HG02840 (cell line): Measurements from ENCODE around the gene UGT1A6.
"Not testable (repeated sequence)": the region's sequence is repeated elsewhere in the genome, so short reads cannot be mapped to it uniquely, and the experiment has no call there.

Experiments
- ATAC-seq: cut with Tn5 transposase; IDR thresholded peaks from one replicate; pipeline ENCODE4 v1.9.1; 2021; ENCODE audit warnings: mild to moderate bottlenecking, moderate library complexity, moderate number of reproducible peaks; ENCODE audit not compliant: unreplicated experiment, low FRiP score

The UGT1A6 gene

DNA sequence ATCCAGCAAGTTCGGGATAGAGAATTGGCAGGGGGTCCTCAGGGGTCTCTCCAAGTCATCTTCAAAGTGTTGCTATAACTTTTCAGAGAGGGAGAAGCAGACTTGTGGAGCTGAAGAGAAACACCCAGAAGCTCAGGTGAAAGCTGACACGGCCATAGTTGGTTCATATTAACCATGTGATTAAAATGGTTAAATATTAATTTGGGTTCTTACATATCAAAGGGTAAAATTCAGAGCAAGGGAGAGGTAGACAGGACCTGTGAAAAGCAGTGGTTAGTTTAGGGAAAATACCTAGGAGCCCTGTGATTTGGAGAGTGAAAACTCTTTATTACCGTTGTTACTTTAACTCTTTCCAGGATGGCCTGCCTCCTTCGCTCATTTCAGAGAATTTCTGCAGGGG, at the start of gene UGT1A6:
Gene UGT1A6, plus strand, starts transcription at position 243 of the 400 bp plus-strand sequence. Its CDS starts 115 bp downstream, at position 358.
- no peak for ATAC-seq

DNA sequence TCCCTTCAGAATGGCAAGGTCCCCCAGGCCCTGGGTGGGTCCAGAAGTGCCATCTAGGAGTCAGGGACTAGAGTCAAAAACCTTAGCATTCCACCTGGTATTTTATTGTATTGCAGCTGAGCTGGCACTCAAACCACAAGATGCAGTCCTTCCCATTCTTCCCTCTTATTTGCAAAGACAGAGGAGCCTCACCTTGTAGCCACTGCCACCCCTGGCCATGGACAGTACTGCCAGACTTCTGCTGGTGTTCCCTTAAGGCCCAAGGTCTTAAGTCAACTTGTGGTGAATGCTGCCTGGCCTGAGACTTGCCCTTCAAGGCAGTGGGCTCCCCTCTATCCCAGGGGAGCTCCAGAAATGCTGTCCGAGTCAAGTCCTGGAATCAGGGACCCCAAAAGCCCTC, 49.6 kb upstream of the UGT1A6 start:
- no peak for ATAC-seq

DNA sequence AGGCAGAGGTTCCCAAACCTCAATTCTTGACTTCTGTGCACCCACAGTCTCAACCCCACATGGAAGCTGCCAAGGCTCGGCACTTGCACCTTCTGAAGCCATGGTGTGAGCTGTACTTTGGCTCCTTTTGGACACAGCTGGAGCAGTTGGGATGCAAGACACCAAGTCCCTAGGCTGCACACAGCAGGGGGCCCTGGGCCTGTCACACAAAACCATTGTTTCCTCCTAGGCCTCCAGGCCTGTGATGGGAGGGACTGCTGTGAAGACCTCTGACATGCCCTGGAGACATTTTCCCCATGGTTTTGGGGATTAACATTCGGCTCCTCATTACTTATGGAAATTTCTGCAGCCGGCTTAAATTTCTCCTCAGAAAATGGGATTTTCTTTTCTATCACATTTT, 46.7 kb upstream of the UGT1A6 start:
- not testable (repeated sequence) for ATAC-seq

DNA sequence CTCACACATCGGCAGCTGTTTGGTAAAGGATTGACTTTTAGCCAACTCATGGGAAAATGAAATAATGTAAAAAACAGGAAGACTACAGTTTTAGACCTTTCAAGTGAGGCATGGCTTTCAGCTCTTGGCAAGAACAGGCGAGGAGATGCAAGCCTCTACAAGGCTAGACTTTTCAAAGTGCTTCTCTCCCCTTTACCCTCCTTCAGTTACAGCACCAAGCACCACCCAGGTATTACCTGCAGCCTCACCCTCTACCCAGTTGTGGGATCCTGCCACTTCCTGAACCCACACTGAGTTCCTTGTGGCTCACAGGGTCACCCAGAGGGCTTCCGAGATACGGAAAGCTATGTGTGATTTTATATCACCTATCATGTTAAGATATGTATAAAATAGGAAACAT, 41.7 kb upstream of the UGT1A6 start:
- no peak for ATAC-seq

DNA sequence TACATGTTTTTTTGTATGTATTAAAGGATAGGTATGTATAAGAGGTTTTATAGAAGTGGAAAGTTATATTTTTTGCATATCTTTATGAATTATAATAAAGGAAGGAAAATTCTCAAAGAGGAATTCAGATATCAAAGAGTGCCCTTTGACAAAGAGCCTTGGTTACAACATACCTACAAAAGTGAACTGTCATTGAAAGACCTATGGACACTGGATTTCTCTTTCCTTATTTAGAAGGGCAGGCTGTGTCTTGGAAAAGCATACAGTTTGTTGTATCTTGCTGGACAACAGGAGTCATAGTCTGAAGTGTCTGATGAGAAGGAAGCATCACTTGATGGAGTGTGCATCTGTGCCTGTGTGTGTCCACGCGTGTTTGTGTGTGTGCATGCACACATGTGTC, 41.3 kb upstream of the UGT1A6 start:
- no peak for ATAC-seq

DNA sequence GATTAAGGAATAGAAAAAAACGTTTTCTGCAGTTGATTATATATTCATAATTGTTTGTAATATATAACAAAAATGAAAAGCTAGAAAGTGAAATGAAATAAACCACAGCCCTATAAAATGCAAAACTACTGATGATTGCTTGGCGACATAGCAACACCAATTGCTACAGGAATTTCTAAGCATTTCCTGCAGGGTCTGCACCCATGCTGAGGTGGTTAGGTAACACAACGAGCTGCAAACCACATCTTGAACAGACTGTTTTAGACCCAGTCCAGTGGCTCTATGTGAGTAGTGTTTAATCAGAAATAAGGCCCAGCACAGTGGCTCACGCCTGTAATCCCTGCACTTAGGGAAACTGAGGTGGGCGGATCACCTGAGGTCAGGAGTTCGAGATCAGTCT, 38.2 kb upstream of the UGT1A6 start:
- ATAC-seq, result no peak

DNA sequence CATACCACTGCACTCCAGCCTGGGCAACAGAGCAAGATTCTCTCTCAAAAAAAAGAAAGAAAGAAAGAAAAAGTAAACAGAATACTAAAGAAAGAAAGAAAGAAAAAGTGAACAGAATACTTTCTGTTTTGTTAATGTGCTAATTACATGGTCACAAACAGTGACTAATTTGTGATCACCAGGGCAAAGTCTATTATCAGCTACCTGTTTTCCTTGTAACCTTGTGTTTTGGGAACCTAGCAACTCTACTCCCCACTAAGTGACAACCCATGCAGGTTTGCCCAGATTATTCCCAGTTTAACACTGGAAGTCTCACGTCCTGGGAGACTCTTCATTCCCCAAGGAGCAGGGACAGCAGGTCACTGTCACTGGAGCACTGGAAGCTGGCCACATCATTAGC, 37.6 kb upstream of the UGT1A6 start:
- no peak for ATAC-seq

DNA sequence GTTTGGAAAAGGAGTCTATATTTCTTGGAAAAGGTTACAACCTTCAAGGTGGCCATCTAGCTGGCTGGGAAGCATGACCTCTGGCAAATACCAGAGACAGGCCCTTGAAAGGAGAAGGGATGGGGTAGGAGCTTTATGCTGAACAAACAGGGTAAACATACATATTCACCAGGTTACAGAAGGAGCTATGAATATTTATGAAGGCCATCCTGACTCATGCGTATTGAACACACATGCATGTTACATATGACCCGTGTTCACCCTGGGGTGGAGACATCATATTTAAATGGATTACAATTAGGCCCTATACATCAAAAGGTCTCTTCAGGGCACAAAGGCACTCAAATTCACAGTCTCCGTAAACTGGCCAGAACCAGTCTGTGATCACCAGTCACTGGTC, 36.7 kb upstream of the UGT1A6 start:
- ATAC-seq, result not testable (repeated sequence)

DNA sequence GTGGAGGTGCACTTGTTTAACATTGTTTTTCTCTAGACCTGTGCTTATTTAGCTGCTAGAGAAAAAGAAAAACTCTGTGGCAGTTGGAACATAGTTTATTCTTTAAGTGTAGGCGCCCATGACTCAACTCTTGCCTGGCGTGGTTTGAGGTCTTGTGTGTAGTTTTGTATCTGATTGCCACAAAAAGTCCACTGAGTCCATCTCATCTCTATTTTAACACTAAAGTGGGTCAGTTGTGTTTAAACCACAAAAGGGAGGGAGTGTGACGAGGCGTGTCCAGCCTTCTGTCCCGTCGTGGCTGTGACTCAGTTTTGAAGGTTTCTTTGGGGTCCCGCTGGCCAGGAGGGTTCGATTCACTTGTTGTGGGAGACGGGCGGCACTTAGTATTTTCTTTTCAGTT, 36.2 kb upstream of the UGT1A6 start:
- ATAC-seq, result no peak

DNA sequence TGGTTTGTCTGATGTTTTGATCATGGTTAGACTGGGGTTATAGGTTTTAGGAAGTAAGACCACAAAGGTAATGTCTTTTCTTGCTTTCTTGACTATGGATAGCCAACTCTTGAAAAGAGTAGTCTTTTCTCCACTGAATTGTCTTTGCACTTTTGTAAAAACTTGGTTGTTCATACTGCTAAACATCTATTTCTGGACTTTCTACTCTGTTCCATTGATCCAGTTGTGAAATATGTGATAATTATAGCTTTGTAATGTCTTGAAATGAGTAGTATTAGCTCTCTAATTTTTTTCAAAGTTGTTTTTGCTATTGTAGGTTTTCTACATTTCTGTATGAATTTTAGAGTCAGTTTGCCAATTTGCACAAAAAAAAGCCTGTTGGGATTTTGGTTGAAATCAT, 34.1 kb upstream of the UGT1A6 start:
- ATAC-seq, result no peak

DNA sequence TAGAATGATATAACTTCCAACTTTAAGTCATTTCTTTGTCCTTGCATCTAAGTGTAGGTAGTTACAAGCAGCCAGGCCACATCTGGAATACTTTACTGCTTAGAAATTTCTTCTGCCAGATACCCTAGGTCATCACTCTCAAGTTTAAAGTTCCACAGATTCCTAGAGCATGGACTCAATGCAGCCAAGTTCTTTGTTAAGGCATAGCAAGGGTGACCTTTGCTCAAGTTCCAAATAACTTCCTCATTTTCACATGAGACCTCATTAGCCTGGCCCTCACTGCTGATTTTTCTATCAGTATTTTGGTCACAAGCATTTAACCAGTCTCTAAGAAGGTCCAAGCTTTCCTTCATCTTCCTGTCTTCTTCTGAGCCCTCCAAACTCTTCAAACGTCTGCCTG, 28.8 kb upstream of the UGT1A6 start:
- no peak for ATAC-seq

DNA sequence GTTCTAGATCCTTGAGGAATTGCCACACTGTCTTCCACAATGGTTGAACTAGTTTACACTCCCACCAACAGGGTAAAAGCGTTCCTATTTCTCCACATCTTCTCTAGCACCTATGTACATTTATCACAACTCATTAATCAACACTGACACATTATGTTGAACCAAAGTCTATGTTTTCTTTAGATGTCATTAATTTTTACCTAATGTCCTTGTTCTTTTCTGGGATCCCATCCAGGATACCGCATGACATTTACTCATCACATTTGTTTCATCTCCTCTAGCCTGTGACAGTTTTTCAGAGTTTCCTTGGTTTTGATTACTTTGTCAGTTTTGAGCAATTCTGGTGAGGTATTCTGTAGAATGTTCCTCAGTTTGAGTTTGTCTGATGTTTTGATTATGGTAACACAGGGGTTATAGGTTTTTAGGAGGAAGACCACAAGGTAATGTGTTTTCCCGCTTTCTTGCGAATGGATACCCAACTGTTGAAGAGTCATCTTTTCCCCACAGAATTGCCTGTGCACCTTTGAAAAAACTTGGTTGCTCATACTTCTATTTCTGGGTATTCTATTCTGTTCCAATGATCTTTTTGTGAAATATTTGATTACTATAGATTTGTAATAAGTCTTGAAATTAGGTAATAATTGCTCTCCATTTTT, 24.0 kb upstream of the UGT1A6 start:
- no peak for ATAC-seq

DNA sequence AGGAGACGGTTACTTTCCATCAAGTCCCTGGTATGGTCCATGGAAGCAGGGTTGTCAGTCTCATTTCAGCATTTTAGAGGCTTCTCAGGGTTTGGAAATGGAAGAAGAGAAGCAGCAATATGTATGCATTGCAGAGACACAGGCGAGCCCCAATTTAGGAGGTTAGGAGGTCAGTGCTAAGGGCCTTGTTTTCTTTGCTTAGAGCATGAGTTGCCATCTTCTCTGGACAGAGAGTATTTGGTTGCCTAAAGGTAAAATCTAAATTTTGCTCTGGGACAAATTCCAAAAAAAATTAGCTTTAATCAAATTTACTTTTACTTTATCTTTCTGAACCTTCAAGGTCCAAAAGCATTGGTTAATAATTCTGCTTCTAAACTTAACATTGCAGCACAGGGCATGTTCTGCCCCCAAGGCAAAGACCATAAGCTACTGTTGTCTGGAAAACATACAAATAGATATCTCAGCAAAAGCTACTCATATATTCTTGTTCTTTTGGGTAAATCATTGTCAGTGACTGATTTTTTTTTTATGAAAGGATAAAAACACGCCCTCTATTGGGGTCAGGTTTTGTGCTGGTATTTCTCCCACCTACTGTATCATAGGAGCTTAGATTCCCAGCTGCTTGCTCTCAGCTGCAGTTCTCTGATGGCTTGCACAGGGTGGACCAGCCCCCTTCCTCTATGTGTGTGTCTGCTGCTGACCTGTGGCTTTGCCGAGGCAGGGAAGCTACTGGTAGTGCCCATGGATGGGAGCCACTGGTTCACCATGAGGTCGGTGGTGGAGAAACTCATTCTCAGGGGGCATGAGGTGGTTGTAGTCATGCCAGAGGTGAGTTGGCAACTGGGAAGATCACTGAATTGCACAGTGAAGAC, 21.2 kb upstream of the UGT1A6 start, which contains the start of gene UGT1A9:
Gene UGT1A9, plus strand, starts transcription at position 609 of the 872 bp plus-strand sequence. Its CDS starts 37 bp downstream, at position 646.
- ATAC-seq, result no peak

DNA sequence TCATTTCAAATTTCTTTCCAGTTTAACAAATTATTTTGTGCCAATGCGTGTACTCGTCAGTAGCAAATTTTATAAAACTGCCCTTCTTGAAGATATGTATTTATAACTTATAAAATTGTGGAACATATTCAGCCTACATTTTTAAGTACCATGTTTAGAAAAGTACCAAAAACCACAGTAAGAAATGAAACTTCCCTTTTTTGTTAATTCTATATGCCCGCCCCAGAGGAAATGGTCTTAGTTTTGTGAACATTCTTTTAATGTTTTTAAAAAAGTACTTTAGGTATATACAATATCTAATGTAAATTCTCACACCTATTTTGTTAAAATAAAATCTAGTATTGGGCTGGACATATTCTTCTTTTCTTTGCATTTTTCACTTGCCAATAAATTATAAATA, 19.8 kb upstream of the UGT1A6 start:
- ATAC-seq, result no peak

DNA sequence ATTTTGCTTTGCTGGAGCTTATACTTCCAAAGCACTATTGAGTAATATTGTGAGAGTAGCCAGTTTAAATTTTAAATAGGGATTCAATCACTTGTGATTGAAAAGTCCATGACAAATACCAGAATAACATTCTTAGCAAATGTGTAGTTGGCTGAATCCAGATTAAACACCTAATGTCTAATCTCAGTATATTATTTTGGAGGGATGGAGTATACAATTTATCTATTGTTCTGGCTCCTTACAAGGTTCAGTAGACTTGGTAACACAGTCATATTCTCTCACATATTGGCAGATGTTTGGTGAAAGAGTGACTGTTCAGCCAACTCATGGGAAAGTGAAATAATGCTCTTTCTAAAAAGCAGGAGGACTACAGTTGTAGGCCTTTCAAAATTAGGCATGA, 18.8 kb upstream of the UGT1A6 start:
- ATAC-seq, result no peak

DNA sequence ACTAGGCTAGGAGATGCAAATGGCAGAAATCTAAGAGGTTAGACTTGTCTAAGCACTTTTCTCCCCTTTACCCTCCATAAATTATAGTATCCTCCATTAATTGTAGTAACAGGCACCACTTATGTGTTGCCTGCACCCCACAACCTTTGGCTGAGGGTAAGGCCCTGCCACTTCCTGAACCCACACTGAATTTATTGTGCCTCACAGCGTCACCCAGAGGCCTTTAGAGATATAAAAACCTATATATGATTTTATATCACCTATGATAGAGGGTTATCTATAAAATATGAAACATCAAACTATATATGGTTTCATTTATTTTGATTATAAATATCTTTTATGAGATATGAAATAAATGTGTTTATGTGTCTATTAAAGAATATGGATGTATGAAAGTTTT, 18.4 kb upstream of the UGT1A6 start:
- ATAC-seq, result no peak

DNA sequence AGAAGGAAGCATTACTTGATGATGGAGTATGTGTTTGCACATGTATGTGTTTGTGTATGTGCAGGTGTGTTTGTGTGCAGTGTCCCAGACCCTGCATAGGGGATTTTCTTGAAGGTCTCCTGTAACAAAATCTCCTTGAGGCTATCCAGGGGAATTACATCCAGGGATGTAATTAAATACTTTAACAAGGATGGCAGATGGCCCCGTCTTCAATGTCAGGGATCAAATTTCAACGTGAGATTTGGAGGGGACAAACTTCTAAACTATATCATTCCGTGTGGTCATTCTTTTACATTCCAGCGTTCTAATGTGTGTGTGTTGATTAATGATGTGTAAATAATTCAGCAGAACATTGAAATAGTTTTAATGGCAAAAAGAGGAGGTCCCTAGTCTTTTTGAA, 17.7 kb upstream of the UGT1A6 start:
- no peak for ATAC-seq

DNA sequence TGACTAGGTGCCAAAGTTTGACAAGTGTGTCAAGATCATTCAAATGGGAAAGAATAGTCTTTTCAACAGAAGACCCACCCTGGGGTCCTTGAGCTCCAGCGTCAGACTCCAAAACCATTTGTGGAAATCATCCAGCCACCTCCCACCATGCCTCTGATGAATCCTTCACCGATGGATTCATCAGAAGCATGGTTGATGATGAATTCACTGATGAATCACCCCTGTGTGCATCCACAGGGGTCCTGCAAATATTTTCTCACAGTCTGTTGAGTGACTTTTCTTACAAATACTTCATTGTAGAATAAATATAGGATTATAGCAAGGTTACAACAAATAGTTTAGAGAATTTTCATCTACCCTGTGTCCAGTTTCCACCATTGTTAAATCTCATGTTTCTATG, 16.6 kb upstream of the UGT1A6 start:
- ATAC-seq, result no peak

DNA sequence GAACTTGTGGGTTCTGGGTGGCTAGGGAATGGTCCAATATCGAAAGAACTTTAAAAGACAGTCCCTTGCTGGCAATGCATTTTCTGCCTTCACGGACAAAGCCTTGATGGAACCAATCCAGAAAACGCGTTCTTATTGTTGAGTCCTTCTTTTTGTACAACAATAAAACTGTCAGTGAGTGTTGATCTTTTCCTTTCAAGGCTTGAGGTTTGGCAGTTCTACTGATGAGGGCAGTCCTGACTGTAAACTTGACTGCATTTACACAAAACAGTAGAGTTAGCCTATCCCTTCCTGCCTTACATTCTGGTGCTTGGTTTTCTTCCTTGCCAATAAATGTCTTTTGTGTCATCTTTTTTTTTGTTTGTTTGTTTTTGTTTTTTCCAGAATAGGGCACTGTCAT, 13.5 kb upstream of the UGT1A6 start:
- ATAC-seq, result no peak

DNA sequence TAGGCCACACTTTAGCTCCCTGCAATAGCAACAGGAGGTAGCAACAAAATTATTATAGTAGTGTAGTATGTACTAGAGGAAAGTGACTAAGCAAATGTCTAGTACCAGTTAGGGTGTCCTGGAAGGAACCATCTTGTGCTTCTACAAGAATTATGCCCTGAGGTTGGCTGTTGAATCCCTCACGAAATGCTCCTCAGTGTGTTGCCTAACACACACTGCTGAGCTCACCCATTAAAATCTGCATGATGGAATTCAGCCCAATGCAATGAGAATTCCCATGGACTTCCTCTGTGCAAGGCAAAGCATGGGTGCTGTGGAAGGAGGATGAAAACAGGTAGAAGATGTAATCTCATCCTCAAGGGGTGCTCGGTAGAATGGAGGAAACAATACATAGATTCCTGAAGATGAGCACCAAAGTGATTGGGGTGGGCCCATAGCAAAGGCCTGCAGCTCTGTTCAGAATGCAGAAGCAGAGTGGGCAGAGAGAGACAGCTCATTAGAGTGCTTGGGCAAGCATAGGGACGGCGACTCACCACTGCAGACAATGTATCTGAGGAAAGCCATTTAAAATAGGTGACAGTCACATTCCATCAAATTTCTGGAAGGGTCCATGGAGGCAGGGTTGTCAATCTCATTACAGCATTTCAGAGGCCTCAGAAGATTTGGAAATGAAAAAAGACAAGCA, 12.2 kb upstream of the UGT1A6 start:
- ATAC-seq, result no peak

DNA sequence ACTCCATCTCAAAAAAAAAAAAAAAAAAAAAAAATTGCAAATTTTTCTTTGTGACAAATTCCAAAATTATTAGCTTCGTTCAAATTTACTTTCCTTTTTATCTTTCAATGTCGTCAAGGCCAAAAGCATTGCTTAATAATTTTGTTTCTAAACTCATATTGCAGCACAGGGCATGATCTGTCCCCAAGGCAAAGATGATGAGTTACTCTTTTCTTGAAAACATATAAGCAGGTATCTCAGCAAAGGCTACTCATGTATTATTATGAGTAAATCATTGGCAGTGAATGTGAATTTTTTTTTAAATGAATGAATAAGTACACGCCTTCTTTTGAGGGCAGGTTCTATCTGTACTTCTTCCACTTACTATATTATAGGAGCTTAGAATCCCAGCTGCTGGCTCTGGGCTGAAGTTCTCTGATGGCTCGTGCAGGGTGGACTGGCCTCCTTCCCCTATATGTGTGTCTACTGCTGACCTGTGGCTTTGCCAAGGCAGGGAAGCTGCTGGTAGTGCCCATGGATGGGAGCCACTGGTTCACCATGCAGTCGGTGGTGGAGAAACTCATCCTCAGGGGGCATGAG, 11.1 kb upstream of the UGT1A6 start, which contains the start of gene UGT1A7:
Gene UGT1A7, plus strand, starts transcription at position 381 of the 579 bp plus-strand sequence. Its CDS starts 37 bp downstream, at position 418.
- ATAC-seq, result no peak
